HG03439 (cell line): Measurements from ENCODE around the gene FRMD4A.

Experiments used
- ATAC-seq: cut with Tn5 transposase; IDR thresholded peaks from one replicate; pipeline ENCODE4 v1.9.1; 2021; ENCODE audit warnings: mild to moderate bottlenecking, moderate library complexity; ENCODE audit not compliant: unreplicated experiment

Gene FRMD4A

GRCh38 chr10:13604357-13605040, 726.2 kb downstream of the FRMD4A start:
- ATAC-seq, result no peak

- ATAC-seq, result no peak
Measured at GRCh38 chr10:13597909-13598308, 732.8 kb downstream of the FRMD4A start.

- no peak for ATAC-seq
Measured at GRCh38 chr10:13594641-13595040, 736.1 kb downstream of the FRMD4A start.
